NCI-H2196 (cell line): Measurements from ENCODE around the gene SHH.

Source experiments
- DNase-seq: peaks from one replicate; lab custom pipeline; 2025; ENCODE audit not compliant: unreplicated experiment; lab: John Stamatoyannopoulos, UW

Gene SHH

DNA sequence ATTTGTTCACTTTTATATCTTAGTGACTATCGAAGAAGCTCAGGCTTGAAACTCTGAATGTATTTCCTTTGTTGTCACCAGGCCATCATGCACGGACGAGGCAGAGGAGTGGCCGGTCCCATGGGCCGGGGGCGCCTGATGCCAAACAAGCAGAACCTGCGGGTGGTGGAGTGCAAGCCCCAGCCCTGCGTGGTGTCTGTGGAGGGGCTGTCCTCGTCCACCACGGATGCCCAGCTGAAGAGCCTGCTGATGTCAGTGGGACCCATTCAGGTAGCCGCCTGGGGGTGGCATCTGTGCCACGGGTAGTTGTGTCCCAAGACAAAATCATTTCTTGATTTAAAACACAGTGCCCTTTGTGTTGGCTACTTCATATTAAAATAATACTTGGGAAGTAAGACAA is 45.9 kb downstream of the SHH start:
- DNase-seq: no peak

DNA sequence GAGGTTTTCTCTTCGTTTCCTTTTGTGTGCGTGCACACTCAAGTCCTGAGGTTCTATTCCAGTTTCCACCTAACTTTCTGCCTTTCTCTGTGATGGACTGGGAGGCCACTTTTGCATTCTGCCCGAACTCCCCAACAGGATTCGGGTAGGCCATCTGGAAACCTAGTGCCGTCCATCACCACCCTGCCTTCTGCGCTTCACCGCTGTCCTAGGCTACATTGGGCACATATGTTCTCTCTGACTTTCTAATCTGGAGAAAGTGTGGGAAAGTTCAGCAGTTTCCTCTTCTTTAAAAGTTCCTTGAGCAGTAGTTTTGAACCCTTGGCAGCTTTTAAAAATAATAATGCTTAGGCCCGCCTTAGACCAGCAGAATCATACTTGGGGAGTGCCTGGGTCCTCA is 46.8 kb downstream of the SHH start:
- DNase-seq: no peak

DNA sequence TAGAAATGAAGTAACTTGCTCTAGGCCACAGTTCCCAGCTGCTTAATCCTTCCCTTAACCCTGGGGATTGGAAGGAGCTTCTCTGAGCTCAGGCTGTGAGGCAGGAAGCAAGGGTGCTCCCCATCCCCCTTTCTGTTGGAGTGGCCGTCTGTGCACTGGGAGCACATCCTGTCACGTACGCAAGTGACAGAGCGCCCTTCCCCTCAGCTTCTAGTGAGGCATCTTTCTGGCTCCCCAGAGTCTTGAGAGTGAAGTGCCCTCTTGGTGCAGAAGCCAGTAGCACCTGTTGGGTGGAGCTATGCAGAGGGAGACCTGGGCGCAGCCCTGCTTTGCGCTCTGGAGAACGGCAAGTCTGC is 47.8 kb downstream of the SHH start:
- DNase-seq: no peak

DNA sequence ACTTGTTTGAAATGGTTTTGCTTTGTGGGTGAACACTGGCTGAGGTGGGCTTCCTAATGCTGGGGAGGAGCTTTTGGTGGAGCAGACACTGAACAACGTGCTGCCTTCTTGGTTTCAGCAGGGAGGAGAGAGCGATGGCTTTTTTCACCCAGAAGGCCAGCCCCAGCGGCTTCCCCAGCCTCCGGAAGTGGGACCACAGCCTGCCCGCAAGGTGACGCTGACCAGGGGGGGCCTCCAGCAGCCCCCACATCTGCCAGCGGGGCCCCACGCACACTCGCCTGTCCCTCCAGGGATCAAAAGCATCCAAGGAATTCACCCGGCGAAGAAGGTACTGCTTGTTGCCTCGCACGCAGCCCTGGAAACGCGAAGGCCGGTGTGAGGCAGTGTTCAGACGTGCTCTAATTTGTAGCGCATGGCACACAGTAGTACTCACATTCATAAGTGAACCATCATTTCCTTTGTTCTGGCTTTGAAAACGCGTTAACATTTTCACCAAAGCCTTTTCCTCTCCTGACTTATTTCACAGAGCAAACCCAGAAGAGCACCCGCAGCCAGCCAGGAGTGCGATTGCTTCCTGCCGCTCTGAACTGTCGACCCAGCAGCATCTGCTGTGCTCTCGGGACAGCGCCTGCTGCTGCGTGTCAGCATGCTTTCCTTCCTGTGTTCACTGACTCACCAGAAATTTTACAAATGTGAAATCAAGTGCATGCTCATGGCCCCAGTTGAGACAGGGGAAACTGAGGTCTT is 48.4 kb downstream of the SHH start:
- DNase-seq: no peak

DNA sequence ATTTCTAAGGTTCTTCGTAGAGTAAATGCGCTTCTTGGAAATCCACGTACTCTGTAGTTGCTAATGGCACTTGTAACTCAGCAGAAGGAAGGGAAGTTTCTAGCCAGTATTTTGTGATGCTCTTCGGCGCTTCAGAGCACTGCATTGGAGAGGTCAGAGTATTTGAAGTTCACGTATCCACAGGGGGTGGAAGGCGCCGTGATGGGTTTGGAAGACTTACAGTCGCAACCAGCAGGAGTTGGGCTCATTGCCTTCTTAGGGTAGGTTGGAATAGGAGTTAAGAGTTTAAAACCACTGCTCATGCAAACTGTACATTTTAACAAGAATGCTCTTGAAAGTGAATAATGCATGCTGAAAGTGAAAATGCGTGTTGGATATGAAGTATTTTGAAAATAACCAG is 49.1 kb downstream of the SHH start:
- no peak for DNase-seq

DNA sequence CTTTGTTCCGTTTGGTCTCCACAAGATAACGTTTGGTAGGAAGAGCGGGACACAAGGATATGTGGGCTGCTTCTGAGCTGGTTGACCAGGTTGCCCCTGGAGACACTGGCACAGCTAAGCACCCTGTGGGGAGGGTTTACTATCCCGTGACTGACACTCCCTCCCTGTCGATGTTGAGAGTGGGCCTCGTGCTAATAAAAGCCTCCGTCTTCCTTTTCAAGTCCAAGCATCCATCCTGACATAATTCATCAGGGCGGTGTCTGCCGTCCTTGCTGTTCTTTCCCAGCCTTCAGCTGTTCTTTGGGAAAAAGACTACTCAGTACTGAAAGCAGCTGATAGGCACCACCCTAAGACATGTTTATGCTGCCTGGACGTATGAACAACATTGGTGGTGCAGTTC is 49.6 kb downstream of the SHH start:
- no peak for DNase-seq

DNA sequence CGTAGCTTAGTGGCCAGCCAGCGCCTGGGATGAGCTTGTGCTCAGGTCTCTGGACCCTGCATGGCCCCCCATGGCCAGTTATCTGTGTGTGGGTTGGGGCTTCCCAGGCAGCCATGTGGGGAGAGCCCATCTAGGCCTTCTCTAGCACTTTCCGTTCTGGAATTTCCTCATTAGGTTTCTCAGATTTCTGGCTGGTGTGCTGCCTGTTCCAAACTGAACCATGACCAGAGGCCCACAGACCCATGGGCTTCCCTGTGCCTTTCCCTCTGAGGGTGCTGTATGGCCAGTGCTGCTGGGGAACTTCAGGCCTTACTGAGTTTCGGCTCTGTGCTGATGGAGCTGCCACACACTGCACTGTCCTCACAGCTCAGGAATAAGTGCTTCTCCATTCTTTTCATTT is 50.2 kb downstream of the SHH start:
- DNase-seq: no peak

DNA sequence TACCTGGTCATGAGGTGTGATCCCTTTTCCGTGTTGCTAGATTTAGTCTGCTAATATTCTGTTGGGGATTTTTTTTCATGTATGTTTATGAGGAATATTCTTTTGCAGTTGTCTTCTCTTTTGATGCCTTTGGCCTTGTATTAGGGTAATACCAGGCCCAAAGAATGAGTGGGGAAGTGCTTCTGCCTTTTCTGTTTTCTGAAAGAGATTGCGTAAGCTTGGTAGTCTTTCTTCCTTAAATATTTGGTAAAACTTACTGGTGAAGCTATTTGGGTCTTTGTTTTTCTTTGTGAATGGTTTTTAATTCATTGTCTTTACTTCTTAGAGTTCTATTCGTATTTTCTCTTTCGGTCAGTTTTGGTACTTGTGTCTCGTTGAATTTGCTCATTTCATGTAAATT is 51.1 kb downstream of the SHH start:
- DNase-seq: no peak

DNA sequence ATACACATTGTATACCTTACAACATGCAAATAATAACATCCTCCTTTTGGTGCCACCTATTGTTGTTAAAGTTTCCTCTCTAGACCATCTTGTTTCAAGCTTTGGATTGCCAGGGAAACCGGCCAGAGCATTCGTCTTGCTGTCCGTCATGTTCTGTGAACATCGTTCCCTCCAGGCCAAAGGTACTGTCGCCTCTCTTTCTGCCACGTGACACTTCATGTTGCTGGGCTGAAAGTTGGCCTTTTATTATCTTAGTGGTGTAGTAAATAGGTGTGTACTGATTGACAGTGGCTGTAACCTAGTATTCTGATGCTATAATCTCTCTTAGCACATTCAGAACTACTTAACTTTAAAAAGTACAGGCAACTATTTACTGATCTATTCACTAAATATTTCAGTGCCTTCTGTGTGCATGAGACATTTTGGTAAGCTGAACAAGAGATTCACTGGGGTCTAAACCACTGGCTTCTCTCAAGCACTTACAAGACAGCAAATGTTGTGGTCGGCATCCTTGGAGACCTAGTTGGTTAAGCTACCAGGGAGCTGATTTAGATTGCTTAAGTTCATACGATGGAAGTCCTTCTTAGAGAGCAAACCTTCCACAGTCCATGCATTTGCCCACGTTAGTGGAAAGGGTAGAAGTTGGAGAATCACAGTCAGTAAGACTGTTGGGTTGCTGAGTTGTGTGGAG is 52.4 kb downstream of the SHH start:
- no peak for DNase-seq

DNA sequence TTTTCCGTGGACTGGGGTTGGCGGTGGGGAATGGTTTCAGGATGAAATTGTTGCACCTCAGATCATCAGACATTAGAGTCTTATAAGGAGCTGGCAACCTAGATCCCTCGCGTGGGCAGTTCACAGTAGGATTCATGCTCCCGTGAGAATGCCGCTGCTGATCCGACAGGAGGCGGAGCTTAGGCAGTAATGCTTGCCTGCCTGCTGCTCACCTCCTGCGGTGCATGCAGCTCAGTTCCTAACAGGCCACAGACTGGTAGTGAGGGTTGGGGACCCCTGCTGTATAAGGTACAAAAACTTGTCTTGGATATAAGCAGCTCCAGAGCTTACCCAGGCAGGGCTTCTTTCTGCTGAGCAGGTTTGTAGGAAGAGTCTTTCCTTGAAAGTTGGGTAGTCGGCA is 53.9 kb downstream of the SHH start:
- DNase-seq: no peak

DNA sequence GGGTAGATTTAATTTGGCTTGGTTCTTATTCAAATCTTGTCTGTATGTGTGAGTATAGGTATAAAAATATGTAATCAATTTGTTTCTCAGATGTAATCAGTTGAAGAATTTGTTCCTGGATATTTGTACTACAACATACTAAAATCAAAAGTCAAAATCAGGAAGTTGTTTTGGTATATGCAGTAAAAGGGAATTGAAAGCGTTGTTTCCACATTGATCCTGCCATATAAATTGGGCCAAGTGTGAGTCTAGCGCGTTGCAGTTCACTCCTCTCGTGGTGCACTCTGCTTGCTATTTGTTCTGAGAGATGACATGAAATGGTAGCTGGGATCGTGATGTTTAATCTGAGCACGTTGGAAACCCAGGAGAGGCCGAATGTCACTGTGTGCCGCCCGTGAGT is 55.9 kb downstream of the SHH start:
- no peak for DNase-seq

DNA sequence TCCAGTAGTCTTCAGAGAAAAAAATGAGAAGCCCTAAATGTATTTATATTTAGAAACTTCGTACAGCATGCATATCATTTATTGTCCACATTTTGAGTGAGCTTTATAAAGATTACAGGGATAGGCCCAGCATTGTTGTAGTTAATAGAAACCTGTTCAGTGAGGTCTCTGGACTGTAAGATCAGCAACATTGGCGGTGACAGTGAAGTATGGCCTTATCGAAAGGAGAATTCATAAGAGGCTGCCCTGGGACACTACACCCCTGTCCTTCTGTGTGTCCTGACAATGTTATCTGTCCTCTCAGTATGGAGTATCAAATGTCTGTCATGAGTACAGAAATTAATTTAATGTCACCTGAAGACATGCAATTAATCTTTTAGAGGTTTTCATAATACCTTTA is 57.2 kb downstream of the SHH start:
- DNase-seq: no peak

DNA sequence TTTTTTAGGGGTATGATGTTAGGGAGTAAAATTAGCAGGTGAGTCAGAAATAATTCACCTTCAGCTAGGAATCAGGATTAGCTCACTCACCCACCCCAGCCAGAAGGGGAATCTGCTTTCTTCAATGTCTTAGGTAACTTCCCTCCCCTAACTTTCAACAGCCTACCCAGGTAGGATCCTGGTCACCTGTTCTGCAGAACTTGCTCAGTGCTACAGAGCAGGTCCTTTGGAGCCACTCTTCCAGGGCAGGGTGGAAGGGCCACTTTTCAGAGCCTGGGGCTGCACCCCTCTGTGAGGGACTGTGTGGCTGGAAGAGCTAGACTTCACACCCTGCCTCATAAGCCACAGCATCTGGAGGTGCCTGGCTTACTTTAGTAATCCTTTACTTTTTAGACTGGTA is 58.1 kb downstream of the SHH start:
- DNase-seq: no peak

DNA sequence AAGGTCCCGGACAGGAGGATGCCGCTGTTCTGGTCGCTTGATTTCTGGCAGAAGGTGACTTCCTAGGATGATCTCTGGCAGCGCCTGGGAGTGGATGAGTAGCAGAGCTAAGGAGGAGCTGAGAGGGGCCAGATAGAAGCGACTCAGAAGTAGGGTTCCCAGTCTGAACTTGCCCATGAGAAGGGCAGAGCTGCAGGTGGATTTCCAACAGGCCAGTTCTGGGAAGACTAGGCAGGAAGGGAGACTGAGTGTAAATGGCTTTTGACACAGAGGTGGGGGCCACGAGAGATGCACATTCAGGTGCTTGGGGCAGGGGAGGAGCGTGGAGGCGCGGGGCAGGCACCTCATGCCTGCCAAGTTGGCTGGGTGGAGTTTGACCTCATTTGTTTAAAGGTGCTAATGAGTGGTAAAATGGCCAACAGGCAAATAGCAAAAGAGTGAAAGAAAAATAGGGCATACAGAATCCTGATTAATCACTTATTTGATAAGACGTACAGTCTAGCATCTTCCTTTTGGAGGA is 58.8 kb downstream of the SHH start:
- DNase-seq: no peak

DNA sequence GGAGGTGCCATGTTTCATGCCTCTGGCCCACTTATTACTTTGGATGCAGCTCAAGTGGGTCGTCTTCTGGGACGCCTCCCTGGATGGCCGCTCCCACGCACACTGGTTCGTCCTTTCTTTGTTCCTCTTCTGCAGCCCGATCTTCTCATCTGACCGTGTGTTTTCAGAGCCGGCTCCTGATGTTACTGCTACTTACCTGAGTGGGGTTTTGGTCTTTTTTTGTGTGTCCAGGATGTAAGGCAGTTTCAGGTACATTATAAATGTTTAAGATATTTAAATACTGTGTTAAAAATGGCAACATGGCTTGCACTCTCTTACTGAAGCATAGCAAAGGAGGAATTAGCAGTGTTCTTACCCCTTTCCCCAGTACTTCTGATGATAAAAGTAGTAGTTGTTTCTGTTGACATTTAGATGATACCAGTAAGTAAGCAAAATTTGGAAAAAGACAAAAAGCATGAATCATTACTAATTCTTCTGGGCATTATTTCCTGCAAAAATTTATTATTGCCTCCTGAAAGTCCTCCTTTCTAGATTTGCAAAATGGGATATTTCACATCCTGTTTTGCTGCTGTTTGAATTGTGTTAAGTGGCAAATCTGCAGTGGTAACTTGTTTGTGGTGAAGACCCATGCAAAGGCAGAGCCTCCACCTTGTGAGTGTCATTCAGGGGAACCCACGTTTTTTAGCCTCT is 59.4 kb downstream of the SHH start:
- no peak for DNase-seq

DNA sequence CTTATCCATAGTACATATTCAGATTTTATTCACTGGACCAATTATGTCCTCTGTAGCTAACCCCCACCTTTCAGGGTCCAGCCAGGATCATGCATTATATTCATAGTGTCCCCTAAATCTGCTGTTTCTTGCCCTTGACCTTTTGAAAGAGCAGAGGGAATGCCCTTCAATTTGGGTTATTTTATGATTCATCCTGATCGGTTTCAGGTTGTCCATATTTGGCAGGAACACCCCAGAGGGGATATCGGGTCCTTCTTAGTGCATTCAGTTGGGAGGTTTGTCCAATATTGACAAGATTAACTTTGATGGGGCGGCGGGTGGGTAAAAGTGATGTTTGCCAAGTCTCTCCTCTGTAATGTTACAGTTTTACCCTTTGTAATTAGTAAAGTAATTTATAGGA is 60.9 kb downstream of the SHH start:
- no peak for DNase-seq

DNA sequence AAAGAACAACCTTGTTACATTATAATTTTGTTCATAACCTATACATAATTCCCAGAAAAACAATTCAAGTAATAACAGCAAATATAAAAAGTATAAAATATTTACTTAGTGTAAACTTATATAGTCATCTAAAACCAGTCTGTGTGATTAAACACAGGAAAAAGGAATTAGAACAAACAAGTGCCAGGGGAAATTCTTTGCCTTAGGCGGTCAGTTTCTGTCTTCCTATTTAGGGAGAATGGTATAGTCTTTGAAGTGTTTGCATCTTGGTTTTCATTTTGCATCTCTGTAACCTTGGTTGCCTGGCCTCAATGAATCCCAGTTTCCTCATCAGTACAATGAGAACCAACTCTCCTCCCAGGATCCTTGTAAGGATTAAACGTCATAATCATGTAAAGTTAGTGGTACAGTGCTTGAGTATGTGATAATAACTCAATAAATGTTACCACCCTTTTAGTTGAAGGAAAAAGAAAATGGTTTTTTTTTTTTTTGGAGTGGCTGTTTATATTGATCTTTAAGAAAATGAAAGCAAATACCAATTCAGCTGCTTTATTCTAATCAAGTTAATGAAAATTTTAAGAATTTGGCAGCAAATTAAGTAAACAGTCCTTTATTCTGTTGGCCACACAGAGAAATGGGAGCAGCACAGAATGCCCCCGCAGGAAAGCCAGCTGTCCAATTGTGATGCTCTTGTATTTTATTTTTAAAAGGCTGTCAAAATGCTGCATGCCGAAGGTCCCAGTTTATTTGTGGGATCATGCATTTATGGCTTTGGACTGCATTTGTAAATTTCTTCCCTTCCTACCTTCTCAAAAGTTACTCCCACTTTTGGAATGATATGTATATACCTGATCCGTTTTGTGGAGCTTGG is 61.8 kb downstream of the SHH start:
- no peak for DNase-seq
